Gastrocnemius medialis (tissue), 4 donors: ENCODE data around the gene DEDD2. TPM values are rescaled to one million over a fixed set of nuclear protein-coding genes. Genes with fewer than 3 reads are reported as not detected.
"Not testable (repeated sequence)": the region's sequence is repeated elsewhere in the genome, so short reads cannot be mapped to it uniquely, and the experiment has no call there.

Experiments
- ATAC-seq, 2 donors: fragments of 150-250 bp; one replicate each; pipeline ENCODE4 v1.9.1; 2016
- DNase-seq, 2 donors: peaks; one replicate each; pipeline ENCODE4 v3.0.0-alpha.2; 2019
- H3K27ac ChIP-seq, 4 donors: fragments of 200-600 bp; sonication (generic); 1 replicate in 1 of 4; 2 replicates in 3 of 4; pipeline ENCODE4 v1.5.1; 2016 to 2018; ENCODE audit warnings: mild to moderate bottlenecking in 2 of 4, moderate library complexity in 1 of 4
- H3K27me3 ChIP-seq, 3 donors: fragments of 200-600 bp; sonication (generic) in 2 of 3; 1 replicate in 1 of 3; 2 replicates in 2 of 3; pipeline versions ENCODE4 v1.5.1 to v1.6.0; 2016 to 2019; ENCODE audit warnings: mild to moderate bottlenecking in 1 of 3, moderate library complexity in 1 of 3
- H3K36me3 ChIP-seq, 2 donors: fragments of 200-600 bp; sonication (generic) in 1 of 2; one replicate each; pipeline ENCODE4 v1.5.1; 2017 to 2018
- H3K4me1 ChIP-seq, 2 donors: fragments of 200-600 bp; sonication (generic) in 1 of 2; one replicate each; pipeline ENCODE4 v1.5.1; 2016 to 2017; ENCODE audit warnings: mild to moderate bottlenecking in 2 of 2
- H3K4me3 ChIP-seq, 4 donors: fragments of 200-600 bp; sonication (generic) in 3 of 4; 1 replicate in 1 of 4; 2 replicates in 3 of 4; pipeline ENCODE4 v1.5.1; 2016 to 2019; ENCODE audit warnings: mild to moderate bottlenecking in 2 of 4
- H3K9me3 ChIP-seq, 3 donors: fragments of 200-600 bp; sonication (generic) in 2 of 3; 1 replicate in 1 of 3; 2 replicates in 2 of 3; pipeline ENCODE4 v1.5.1; 2016 to 2019
- POLR2A ChIP-seq, 2 donors: fragments of 450-650 bp; IDR thresholded peaks; one replicate each; pipeline ENCODE4 v1.6.1; 2017; ENCODE audit warnings: antibody characterized with exemption in 2 of 2, mild to moderate bottlenecking in 2 of 2, moderate library complexity in 2 of 2
- in situ Hi-C, 4 donors: fragments of 200-750 bp; cut with MboI; loops; one replicate each; pipeline versions ENCODE4 v1.15.0 to v1.8.0; 2017; ENCODE audit warnings: low sequenced_read_pairs in 4 of 4
- intact Hi-C: fragments of 100-400 bp; cut with DNase I; formaldehyde crosslinking; loops from one replicate; pipeline ENCODE4 v1.15.1; 2023; ENCODE audit warnings: low total_unique reads
- total RNA-seq, 4 donors: library from RNA; depleted of rRNA; stranded (reverse); fragments of >200 nt; gene quantifications; one replicate each; pipeline versions ENCODE4 v1.1.0 to v1.2.3, GENCODE V29; 2016
- TF ChIP-seq, protein P1 (sequence below), 5 experiments: fragments of 450-650 bp in 3 of 5; fragments of 200-600 bp in 2 of 5; sonication (generic) in 2 of 5; IDR thresholded peaks in 4 of 5; conservative IDR thresholded peaks in 1 of 5; 1 replicate in 4 of 5; 2 replicates in 1 of 5; pipeline ENCODE4 v1.5.1; 2016 to 2019; ENCODE audit warnings: antibody characterized with exemption in 5 of 5, mild to moderate bottlenecking in 3 of 5, moderate library complexity in 3 of 5

The DEDD2 gene
- total RNA-seq = 10 to 100 TPM; 22.5 to 33.6 (median 29.2) TPM

- in situ Hi-C loops = no loop called here
- Histone ChIP-seq H3K27ac (peak within 1 kb of the TSS; percentile 86 to 97 (median 94)), H3K9me3 (no peaks in the 10 kb centered on the region), H3K4me1 (peaks cover 37 to 53% of the 10 kb centered on the region in 2 donors), H3K4me3 (peak within 1 kb of the TSS; percentile 74 to 95 (median 86)), H3K36me3 (peaks cover 0 to 23% of the 10 kb centered on the region in 2 donors), H3K27me3 (no peaks in the 10 kb centered on the region)
- DNase-seq (peak; percentile 97), ATAC-seq (peak; percentile 78 to 84)
- TF ChIP-seq, protein P1, sequence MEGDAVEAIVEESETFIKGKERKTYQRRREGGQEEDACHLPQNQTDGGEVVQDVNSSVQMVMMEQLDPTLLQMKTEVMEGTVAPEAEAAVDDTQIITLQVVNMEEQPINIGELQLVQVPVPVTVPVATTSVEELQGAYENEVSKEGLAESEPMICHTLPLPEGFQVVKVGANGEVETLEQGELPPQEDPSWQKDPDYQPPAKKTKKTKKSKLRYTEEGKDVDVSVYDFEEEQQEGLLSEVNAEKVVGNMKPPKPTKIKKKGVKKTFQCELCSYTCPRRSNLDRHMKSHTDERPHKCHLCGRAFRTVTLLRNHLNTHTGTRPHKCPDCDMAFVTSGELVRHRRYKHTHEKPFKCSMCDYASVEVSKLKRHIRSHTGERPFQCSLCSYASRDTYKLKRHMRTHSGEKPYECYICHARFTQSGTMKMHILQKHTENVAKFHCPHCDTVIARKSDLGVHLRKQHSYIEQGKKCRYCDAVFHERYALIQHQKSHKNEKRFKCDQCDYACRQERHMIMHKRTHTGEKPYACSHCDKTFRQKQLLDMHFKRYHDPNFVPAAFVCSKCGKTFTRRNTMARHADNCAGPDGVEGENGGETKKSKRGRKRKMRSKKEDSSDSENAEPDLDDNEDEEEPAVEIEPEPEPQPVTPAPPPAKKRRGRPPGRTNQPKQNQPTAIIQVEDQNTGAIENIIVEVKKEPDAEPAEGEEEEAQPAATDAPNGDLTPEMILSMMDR (IDR thresholded peaks at IDR 0.05 in 4 of 5, conservative IDR thresholded peaks at IDR 0.05 in 1 of 5) = no peak
- peak; percentile 77 to 81 for TF ChIP-seq POLR2A (IDR thresholded peaks at IDR 0.05)
- intact Hi-C loops = loop anchor here (1.0 to 10.0 kb wide), 2 partner anchors 27 to 353 kb away; partner anchors contain the start of gene RPS19
These were observed at the start of gene DEDD2 for GRCh38 chr19:42217520-42218437. TSS of gene DEDD2 (minus strand) at chr19:42217677. CDS start at chr19:42217007, 670 bp downstream.

DNA sequence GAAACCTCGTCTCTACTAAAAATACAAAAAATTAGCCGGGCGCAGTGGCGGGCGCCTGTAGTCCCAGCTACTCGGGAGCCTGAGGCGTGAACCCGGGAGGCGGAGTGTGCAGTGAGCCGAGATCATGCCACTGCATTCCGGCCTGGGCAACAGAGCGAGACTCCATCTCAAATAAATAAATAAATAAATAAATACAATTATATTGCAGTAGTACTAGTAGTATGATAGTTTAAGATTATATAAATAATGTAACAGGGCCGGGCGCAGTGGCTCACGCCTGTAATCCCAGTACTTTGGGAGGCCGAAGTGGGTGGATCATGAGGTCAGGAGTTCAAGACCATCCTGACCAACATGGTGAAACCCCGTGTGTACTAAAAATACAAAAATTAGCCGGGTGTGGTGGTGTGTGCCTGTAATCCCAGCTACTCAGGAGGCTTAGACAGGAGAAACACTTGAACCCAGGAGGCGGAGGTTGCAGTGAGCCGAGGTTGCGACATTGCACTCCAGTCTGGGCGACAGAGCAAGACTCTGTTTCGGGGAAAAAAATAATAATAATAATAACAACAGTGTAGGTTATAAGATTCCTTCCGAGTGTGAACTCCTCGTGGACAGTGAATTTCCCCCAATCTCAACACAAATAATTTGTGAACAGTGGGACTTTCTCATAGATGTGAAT, 49.6 kb upstream of the DEDD2 start:
- H3K9me3 ChIP-seq, H3K36me3 ChIP-seq, H3K27me3 ChIP-seq, H3K4me3 ChIP-seq, ATAC-seq, intact Hi-C loops, DNase-seq, in situ Hi-C loops: not testable (repeated sequence)
- Histone ChIP-seq H3K4me1 (peaks cover 27 to 30% of the 10 kb centered on the region in 2 donors), H3K27ac (peak overlapping the region in 2 of 4 donors; percentile 97)

GRCh38 chr19:42266105-42266504, 48.6 kb upstream of the DEDD2 start:
- DNase-seq, in situ Hi-C loops, ATAC-seq: not testable (repeated sequence)

DNA sequence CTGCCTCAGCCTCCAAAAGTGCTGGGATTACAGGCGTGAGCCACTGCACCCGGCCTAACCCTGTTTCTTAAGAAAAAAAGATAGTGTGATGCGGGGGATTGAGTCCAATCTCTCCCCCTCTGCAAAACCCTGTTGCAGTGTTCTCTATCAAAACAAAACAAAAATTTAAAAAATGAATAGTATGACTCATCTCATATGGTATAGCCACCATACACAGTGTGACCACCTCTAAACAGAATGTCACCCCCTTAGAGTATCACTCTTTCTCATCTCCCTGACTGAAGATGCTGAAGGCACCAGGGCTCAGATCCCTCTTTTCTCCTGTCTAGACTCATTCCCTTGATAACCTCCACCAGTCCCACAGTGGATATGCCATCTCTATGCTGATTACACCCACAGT, 44.3 kb upstream of the DEDD2 start:
- in situ Hi-C loops = no loop called here
- ATAC-seq = no peak

More at GRCh38 chr19:42266105-42266504, 48.6 kb upstream of the DEDD2 start:
- H3K4me3 ChIP-seq, H3K27ac ChIP-seq, H3K27me3 ChIP-seq, H3K36me3 ChIP-seq, H3K9me3 ChIP-seq, intact Hi-C loops: not testable (repeated sequence)
- peaks cover 20% of the 10 kb centered on the region in 2 donors for H3K4me1 ChIP-seq

DNA sequence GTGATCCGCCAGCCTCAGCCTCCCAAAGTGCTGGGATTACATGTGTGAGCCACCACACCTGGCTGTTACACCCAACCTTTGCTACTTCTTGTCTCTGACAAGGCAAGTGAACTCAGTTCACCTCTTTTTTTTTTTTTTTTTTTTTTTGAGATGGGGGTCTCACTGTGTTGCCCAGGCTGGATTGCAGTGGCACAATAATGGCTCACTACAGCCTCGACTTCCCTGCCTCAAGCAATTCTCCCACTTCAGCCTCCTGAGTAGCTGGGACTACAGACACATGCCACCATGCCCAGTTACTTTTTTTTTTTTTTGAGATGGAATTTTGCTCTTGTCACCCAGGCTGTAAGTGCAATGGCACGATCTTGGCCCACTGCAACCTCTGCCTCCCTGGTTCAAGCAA, 40.4 kb upstream of the DEDD2 start:
- H3K9me3 ChIP-seq, H3K36me3 ChIP-seq, in situ Hi-C loops, ATAC-seq, H3K4me1 ChIP-seq, intact Hi-C loops, H3K27ac ChIP-seq, H3K4me3 ChIP-seq, DNase-seq: not testable (repeated sequence)
- H3K27me3 ChIP-seq = peaks cover 24 to 34% (median 34%) of the 10 kb centered on the region in 3 donors

More for the DNA sequence above, 44.3 kb upstream of the DEDD2 start:
- Histone ChIP-seq H3K9me3 (no peaks in the 10 kb centered on the region), H3K36me3 (no peaks in the 10 kb centered on the region), H3K27me3 (peaks cover 3 to 10% (median 6%) of the 10 kb centered on the region in 3 donors), H3K27ac (no peak overlapping the region), H3K4me1 (peaks cover 0 to 4% of the 10 kb centered on the region in 2 donors), H3K4me3 (no peak overlapping the region)
- intact Hi-C loops = no loop called here
- TF ChIP-seq, protein P1 (IDR thresholded peaks at IDR 0.05 in 4 of 5, conservative IDR thresholded peaks at IDR 0.05 in 1 of 5) = no peak
- TF ChIP-seq POLR2A (IDR thresholded peaks at IDR 0.05) = no peak
- DNase-seq = no peak
